Measurements from ENCODE around the gene KAZN.

The KAZN gene

GRCh38 chr1:14853518-14853917 is 255.0 kb downstream of the KAZN start:
- no peak for DNase-seq (ENCODE audit: low spot score)

- DNase-seq (ENCODE audit: low spot score) = no peak
Measured at GRCh38 chr1:14855268-14855667, 256.8 kb downstream of the KAZN start.

GRCh38 chr1:14855801-14856200 is 257.3 kb downstream of the KAZN start:
- no peak for DNase-seq (ENCODE audit: low spot score)

- no peak for DNase-seq (ENCODE audit: low spot score)
Measured at GRCh38 chr1:14857436-14858195, 259.1 kb downstream of the KAZN start.

GRCh38 chr1:14862114-14862771 is 263.8 kb downstream of the KAZN start:
- DNase-seq (ENCODE audit: low spot score) = no peak

GRCh38 chr1:14865106-14865505 is 266.6 kb downstream of the KAZN start:
- no peak for DNase-seq (ENCODE audit: low spot score)

- no peak for DNase-seq (ENCODE audit: low spot score)
Measured at GRCh38 chr1:14866911-14867612, 268.6 kb downstream of the KAZN start.

GRCh38 chr1:14869187-14869586 is 270.7 kb downstream of the KAZN start:
- no peak for DNase-seq (ENCODE audit: low spot score)

GRCh38 chr1:14871218-14871970 is 272.9 kb downstream of the KAZN start:
- DNase-seq (ENCODE audit: low spot score) = no peak

GRCh38 chr1:14872762-14873161 is 274.3 kb downstream of the KAZN start:
- DNase-seq (ENCODE audit: low spot score) = no peak

GRCh38 chr1:14873677-14874076 is 275.2 kb downstream of the KAZN start:
- DNase-seq (ENCODE audit: low spot score) = no peak

- DNase-seq (ENCODE audit: low spot score) = no peak
Measured at GRCh38 chr1:14875524-14876509, 277.3 kb downstream of the KAZN start.

- DNase-seq (ENCODE audit: low spot score) = no peak
Measured at GRCh38 chr1:14876747-14877146, 278.3 kb downstream of the KAZN start.

GRCh38 chr1:14877224-14877623 is 278.7 kb downstream of the KAZN start:
- DNase-seq (ENCODE audit: low spot score) = no peak

- DNase-seq (ENCODE audit: low spot score) = no peak
Measured at GRCh38 chr1:14878124-14878523, 279.6 kb downstream of the KAZN start.

GRCh38 chr1:14878951-14879350 is 280.5 kb downstream of the KAZN start:
- DNase-seq (ENCODE audit: low spot score) = no peak

- DNase-seq (ENCODE audit: low spot score) = no peak
Measured at GRCh38 chr1:14880456-14881316, 282.2 kb downstream of the KAZN start.

GRCh38 chr1:14881775-14882672 is 283.5 kb downstream of the KAZN start:
- no peak for DNase-seq (ENCODE audit: low spot score)

GRCh38 chr1:14884614-14885175 is 286.2 kb downstream of the KAZN start:
- no peak for DNase-seq (ENCODE audit: low spot score)

Data from HuH-7.5 (cell line).